22Rv1 (cell line): ENCODE data around the gene ATE1.

Experiments
- ZFX ChIP-seq: fragments of 450-650 bp; IDR thresholded peaks from 2 replicates; pipeline ENCODE4 v1.6.1; 2017; ENCODE audit warnings: antibody characterized with exemption, borderline replicate concordance
- TF ChIP-seq, protein P1 (sequence below): fragments of 450-650 bp; IDR thresholded peaks from 2 replicates; pipeline ENCODE4 v1.5.1; 2017; ENCODE audit warnings: mild to moderate bottlenecking

DNA sequence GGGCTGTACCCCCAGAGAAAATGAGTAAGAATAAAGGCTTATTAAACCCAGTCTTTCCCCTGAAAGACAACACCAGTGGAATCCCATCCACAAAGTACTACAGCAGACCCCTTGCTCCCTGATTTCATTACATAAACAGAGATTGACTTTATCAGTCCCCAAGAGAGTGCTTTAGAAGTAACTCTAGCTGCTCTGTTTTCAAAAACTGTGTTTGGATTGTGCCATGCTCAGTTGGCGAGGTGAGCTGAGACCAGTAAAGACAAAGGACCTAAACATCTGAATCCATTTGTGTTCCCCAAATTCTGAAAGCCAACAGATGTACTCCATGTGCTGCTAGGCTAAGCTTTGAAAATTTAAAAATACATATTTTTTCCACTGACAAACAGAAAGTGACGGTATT lies 127.0 kb downstream of the ATE1 start:
- TF ChIP-seq, protein P1, sequence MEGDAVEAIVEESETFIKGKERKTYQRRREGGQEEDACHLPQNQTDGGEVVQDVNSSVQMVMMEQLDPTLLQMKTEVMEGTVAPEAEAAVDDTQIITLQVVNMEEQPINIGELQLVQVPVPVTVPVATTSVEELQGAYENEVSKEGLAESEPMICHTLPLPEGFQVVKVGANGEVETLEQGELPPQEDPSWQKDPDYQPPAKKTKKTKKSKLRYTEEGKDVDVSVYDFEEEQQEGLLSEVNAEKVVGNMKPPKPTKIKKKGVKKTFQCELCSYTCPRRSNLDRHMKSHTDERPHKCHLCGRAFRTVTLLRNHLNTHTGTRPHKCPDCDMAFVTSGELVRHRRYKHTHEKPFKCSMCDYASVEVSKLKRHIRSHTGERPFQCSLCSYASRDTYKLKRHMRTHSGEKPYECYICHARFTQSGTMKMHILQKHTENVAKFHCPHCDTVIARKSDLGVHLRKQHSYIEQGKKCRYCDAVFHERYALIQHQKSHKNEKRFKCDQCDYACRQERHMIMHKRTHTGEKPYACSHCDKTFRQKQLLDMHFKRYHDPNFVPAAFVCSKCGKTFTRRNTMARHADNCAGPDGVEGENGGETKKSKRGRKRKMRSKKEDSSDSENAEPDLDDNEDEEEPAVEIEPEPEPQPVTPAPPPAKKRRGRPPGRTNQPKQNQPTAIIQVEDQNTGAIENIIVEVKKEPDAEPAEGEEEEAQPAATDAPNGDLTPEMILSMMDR: no peak
- no peak for TF ChIP-seq ZFX
